Tongue (tissue), 2 donors: ENCODE results near the gene HSFX2. TPM values are rescaled to one million over a fixed set of nuclear protein-coding genes. Genes with fewer than 3 reads are reported as not detected.
A peak's percentile ranks its signal among the peaks of the same experiment; 100 is the strongest.
"Not testable (repeated sequence)": the region's sequence is repeated elsewhere in the genome, so short reads cannot be mapped to it uniquely, and the experiment has no call there.

Experiments used
- DNase-seq: peaks from one replicate; pipeline ENCODE4 v3.0.0-alpha.2; 2015
- total RNA-seq: library from RNA; depleted of rRNA; stranded (reverse); fragments of >200 nt; gene quantifications from one replicate; pipeline ENCODE4 v1.2.3, GENCODE V29; 2014

The HSFX2 gene, protein sequence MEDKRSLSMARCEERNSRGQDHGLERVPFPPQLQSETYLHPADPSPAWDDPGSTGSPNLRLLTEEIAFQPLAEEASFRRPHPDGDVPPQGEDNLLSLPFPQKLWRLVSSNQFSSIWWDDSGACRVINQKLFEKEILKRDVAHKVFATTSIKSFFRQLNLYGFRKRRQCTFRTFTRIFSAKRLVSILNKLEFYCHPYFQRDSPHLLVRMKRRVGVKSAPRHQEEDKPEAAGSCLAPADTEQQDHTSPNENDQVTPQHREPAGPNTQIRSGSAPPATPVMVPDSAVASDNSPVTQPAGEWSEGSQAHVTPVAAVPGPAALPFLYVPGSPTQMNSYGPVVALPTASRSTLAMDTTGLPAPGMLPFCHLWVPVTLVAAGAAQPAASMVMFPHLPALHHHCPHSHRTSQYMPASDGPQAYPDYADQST
- total RNA-seq = not detected

DNA sequence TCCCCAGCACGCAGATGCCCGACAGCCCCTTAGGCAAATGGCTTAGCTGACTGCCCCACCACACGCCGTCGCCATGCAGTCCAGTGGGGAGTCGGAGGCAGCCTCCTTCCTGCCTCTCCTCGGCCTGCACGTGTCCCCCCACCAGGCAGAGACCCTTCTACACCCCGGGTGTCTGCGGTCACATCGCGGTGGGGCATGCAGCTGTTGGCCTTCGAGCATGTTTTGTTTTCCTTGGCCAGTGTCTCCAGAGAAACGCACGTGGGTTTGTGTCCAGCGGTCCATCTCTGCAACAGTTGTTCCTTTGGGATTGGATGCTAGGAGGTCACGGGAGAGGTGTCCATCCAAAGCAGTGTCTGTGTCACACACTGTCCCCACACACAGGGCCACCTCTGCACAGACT, at the start of gene HSFX2:
Gene HSFX2 (minus strand): TSS at position 101 of the 400 bp plus-strand sequence. CDS start 614 bp downstream, outside the sequence.
- not testable (repeated sequence) for DNase-seq

DNA sequence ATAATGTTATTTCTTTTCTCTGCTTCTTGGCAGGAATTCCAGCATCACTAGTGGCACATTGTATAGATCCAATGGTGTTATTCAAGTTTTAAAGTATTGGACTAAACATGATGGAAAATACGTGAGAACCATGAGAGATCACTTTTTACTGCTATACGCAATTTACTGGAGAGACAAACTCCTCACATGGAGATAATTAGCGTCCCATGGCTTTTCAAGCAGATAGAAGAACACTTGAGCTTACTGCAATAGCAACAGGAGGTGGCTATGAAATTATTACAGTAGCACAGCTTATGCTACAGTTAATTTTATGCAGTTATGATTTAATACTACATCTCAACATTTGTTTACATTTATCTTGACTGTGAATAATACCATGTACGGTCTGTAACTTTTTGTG, 48.4 kb upstream of the HSFX2 start:
- no peak for DNase-seq

DNA sequence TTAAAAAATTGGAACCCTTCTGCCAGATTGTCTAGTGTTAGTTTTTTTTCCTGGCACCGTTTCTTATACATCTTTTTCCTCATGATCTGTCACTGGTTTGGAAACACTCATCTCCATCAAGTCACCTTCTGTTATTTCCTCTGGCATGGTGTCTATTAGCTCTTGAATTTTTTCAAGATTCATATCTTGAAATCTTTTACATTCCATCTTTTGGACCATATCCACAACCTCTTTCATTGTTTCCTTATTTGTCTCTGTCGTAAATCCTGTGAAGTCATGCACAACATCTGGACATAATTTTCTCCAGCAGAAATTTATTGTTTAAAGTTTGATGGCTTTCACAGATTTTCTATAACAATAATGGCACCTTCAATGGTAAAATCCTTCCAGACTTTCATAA, 46.7 kb upstream of the HSFX2 start:
- peak; percentile 2 for DNase-seq

DNA sequence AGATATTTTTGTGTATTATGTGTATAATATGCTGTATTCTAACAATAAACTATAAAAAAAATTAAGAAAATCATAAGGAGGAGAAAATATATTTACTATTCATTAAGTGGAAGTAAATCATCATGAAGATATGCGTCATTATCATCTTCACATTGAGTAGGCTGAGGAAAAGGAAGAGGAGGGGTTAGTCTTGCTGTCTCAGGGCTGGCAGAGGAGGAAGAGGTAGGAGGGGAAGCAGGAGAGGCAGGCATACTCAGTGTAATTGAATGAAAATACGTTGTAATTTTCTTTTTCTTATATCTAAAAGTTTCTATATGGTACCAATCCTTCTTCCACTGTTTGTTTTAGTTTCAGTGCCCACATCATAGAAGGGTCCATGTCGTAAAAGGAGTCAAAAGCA, 46.3 kb upstream of the HSFX2 start:
- DNase-seq = no peak

DNA sequence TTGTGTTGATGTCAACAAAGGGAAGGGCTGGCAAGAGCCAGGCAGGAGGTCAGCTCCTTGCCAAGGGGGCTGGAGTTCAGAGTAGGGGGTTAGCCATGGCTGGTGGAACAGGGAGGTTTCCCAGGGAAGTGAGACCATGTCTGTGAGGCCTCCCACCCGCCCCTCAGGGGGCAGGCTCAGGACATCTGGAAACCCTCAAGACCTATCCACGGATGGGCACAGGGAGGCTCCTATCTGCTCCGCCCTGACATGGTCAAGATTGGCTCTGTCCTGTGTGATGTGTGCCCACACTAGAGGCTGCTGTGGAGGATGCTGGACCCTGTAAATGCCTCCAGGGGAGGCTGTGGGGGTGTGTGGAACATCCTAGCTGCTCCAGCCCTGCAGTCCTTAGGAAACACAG, 44.5 kb upstream of the HSFX2 start:
- no peak for DNase-seq

DNA sequence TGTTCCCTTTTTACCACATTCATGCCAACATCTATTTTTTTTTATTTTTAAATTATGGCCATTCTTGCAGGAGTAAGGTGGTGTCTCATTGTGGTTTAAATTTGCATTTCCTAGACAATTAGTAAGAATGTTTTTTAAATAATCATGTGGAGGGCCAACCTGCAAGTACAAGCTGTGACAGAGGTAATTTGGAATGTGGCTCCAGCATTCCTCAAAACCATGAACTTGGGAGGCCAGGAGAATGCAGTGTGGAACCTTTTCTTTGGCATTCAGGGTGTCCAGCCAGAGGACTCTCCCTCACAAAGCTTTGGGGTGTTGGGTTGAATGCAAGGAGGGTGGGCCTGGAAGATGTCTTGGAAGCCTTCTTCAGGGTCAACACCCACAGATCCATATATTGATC, 43.7 kb upstream of the HSFX2 start:
- no peak for DNase-seq

DNA sequence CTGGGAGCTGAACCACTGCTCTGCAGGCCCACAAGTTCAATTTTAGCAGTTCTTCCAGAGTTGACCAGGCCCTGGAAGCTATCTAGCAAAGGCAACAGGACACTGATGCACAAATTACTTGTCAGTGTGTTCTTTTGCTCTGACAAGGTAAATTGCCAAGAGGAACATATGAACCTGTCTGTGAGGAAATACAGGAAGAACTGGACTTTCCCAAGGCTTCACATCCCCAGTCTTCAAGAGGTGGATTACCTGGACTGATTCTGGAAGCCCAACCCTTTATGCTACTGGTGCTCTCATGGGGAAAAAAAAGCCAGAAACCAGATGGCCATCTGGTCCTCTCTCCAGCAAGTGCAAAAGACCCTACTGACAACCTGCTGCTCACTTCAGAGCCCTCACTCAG, 38.4 kb upstream of the HSFX2 start:
- no peak for DNase-seq

DNA sequence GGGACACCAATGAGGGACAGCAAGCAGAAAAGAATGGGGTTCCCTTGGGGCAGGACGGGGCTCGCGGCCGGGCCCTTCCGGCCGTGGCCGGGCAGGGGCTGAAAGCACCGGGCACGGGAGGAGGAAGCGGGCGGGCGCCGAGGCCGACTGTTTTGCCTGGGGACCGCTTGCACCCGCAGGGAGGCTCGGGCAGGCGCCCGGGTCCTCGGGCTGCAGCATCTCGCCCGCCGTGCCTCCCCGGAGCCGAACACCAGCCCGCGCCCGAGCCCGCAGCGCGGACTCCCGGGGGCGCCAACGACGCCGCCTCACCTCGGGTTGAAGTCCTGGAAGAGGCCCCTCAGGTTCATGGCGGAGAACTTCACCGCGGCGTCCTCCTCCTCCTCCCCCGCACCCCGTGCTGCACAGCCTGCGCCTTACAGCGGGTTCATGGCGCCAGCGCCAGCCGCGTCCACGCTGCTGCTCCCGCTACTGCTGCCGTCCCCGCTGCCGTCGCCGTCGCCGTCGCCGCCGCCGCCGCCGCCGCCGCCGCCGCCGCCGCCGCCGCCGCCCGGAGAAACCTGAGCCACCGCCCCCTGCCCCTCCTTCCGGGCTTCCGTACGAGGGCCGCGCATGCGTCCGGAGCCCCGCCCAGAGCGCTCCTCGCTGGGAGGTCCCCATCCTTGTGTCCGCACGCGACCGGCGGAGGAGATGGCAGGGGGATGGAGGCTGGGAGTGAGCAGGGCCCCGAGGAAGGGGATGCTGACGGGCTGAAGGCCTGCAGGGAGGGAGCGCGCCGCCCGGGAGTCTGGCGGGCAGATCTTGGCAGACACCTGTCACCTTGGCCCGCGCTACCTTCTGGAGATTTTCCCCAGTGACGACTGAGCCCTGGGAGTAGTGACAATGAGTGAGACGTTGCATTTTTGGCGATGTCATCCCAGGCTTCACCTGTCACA, 36.4 kb upstream of the HSFX2 start, which contains the start of gene TMEM185A:
Gene TMEM185A (minus strand): TSS at position 559 of the 932 bp plus-strand sequence. CDS start 212 bp downstream, at position 347.
- DNase-seq = peak; percentile 80

DNA sequence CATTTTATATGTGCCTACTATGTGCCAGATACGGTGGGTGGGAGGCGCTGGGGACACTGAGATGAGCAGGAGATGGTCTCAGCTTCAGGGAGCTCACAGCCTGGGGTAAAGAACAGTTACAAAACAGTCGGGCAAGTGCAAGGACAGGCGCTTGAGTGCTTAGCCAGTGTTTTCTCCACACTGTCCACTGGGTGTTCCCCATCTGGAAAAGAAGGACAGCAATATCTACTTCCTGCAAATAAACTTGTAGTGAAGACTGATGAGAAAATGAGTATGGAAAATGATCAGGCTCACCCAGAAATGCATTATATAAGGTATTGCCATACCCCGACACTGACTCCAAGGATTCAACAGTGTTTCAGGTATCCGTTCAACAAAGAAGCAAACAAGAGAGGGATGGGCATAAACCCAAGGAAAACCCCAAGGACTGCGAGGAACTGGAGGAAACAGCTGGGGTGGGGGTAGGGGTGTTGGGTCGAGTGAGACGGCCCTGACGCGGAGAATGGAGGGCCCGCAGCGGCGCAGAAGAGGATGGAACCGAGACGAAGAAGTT, 35.6 kb upstream of the HSFX2 start:
- peak; percentile 42 for DNase-seq

DNA sequence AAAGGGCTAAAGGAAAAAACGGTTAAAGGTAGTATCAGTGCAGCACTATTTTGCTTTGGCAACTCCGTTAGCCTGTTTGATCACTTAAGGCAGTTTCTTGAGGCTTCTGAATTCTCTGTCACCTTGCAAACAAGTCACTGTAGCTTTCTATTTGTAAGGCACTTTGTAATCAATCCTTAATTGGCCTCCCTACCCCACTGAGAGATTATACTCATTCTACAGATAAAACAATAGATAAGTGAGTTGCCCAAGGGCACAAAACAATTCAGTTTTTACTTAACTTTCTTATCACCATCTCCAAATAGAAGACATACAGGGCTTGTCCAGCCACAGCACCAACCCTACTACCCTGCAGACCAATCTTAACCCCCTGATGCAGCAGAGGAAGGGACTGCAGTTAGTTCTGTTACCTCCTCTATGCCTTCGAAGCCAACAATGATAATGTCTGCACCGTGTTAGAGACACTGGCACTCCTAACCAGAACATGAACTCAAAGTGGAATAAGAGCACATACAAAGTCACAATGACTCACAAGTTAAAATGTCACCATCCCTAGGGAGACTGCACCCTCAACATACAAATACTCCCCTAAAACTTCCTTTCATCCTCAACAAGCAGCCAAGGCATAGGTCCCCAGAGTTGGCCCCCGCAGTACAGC, 34.7 kb upstream of the HSFX2 start:
- peak; percentile 0 for DNase-seq

DNA sequence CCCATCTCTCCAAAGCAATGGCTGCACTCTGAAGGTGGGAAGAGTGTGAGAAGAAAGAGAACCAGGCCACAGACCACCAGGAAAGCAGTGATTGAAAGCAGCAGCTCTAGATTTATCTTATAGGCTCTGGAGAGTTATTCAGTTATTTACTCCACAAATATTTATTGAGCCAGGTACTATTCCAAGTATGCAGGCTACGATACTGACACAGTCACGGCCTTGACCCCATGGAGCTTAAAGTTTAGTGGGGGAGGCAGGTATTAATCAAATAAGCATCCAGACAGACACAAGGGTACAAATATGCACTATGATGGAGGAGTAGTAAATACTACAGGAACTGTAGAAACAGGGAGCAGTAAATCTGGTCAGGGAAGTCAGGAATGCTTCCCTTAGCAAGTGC, 33.7 kb upstream of the HSFX2 start:
- DNase-seq = no peak

DNA sequence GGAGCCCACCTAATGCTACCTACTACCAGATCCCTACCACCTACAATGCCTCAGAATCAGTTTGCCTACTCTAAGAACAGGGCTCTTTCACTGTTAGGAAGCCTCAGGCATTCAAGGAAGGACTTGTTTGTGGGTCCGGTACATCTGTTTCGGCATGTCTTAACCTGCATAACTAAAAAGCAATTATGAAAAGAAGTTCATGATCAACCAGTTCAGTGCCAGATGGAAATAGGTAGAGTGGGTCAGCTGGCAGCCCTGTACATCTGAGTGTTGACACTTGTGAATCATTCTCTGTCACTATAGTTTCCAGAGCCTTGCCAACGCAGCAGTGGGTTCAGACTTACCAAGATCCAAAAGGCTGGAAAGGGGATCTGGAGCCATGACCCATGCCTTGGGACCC, 33.2 kb upstream of the HSFX2 start:
- no peak for DNase-seq

DNA sequence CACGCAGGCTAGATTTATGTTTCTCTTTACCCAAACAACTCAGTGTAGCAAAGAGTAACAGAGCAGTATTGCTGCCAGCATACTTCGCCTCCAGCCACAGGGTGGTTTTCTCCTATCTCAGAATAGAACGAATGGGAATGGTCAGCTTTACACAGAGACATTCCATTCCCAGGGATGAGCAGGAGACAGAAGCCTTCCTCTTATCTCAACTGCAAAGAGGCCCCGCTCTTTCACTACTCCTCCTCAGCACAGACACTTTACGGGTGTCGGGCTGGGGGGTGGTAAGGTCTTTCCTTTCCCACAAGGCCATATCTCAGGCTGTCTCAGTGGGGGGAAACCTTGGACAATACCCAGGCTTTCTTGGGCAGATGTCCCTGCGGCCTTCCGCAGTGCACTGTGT, 31.7 kb upstream of the HSFX2 start:
- DNase-seq = not testable (repeated sequence)

DNA sequence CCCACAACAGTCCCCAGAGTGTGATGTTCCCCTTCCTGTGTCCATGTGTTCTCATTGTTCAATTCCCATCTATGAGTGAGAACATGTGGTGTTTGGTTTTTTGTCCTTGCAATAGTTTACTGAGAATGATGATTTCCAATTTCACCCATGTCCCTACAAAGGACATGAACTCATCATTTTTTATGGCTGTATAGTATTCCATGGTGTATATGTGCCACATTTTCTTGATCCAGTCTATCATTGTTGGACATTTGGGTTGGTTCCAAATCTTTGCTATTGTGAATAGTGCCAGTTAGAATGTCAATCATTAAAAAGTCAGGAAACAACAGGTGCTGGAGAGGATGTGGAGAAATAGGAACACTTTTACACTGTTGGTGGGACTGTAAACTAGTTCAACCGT, 24.5 kb upstream of the HSFX2 start:
- DNase-seq = not testable (repeated sequence)

DNA sequence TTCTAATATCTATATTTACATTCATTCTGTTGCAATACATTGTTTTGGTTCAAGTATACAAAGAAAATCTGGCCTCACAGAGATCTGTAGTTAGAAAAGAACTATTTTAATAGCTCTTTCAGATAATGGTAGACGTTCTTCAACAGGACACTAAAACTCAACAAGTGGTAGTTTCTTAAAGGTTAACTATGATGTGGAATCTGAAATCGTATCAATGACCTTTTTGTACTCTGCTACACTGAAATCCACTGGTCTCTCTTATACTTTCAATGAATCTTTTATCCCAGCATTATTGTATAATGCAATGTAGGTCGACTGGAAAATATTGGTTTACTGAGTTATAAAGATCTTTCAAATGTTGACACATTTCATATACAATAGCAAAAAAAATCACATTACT, 23.8 kb upstream of the HSFX2 start:
- DNase-seq = no peak

DNA sequence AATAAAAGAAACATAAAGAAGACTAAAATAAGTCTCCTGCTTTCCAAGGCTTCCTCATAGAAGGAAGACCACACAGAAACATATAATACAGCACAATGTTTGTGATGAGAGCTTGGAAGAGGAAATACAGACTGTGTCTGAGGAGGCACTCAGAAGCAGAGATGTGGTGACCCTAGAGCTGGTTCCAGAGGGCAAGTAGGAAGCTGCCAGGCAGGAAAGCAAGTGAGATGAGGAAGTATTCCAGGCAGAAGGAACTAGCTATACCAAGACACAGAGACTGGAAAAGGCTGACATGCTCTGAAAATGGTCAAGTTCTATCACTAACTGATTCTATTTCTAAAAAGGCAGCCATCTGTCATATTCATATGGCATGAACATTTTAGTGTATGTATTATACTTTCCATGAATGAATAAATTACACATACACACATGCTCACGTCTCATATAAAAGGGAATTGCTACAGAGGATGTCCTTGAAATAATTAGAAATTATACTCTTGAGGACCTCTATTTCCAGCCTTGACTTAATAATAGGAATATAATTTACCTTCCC, 16.6 kb upstream of the HSFX2 start:
- no peak for DNase-seq

DNA sequence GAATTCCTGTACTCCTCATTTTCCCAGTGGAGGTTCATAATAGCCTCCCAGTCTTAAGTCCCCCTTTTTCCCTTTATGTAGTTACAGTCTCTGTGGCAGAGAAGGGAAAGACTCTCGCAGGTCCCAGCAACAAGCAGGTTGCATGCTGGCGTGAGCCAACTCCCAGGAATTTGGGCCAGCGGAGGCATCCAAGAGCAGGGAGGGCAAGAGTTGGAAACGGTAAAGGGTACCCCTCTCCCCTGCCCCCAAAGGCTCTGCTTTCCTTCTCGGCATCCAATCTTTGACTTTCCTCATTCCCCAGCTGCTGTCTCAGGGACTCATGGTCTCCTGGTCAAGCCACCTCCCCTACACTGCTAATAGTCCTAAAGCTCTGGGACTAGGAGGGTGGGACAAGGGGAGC, 15.4 kb upstream of the HSFX2 start:
- DNase-seq = no peak

DNA sequence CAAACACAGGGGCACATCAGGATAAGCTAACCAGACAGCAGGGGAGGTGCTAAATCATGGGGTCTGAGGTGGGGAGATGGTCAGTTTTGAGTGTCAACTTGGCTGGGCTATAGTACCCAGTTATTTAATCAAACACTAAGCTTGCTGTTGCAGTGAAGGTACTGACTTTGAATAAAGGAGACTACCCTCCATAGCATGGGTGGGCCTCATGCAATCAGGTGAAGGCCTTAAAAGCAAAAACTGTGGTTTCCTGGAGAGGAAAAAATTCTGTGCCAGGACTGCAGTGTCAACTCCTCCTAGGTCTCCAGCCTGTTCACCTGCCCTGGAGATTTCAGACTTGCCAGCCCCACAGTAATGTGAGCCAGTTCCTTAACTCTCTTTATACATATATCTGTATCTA, 12.6 kb upstream of the HSFX2 start:
- no peak for DNase-seq

DNA sequence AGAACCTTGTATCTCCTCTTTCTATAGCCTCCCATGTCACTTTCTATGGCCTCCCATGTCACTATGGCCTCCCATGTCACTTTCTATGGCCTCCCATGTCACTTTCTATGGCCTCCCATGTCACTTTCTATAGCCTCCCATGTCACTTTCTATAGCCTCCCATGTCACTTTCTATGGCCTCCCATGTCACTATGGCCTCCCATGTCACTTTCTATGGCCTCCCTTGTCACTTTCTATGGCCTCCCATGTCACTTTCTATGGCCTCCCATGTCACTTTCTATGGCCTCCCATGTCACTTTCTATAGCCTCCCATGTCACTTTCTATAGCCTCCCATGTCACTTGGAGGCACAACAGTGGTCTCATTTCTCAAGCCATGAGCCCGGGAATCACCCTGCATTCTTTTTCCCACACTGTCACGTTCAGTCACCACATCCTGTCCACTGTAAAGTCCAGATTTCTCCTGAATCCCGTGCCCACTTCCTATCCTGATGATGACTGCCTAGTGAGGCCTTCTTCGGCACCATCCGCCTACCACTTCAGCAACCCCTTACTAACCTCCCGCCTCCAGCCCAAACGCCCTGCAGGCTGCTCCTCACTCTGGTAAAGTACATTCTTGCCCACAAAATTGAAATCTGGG, 10.3 kb upstream of the HSFX2 start:
- not testable (repeated sequence) for DNase-seq

DNA sequence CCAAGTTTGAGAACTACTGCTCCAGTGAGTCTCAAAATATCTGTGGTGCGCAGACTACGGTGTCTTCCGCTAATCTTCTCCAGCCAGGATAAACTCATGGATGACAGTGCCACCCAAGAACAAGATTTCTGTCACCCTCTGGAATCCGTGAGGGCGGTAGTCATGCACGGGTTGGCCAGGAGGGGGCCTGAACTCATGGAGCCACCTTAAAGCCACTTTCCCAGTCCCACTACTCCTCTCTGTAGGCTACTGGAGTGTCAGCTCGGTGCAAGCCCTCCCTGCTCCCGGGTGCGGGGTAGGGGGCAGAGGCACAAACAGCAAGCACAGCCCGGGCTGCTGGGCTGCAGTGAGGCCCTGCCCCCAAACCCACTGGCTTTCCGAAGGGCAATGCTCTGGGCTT, 3.5 kb upstream of the HSFX2 start:
- not testable (repeated sequence) for DNase-seq

DNA sequence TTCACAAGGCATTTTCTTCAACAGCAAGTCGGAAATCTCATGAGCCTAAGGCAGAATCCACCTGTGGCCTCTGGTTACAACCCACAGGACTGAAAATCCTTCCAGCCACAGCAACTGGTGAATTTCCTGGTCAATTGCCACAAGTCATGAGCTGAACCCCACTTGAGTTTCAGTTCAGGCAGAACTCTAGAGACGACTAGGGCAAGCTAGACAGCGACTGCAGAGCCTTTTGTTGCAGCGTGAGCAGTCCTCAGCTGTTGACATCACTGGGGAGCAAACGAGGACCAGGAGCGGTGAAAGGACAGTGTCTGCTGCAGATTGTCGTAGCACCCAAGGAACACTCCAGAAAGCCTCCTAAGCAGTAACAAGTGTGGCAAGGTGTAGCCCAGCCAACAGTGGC, 829 bp upstream of the HSFX2 start:
- DNase-seq = not testable (repeated sequence)
